NCI-H1105 (cell line): ENCODE measurements around the gene ARHGAP42.
"Not testable (repeated sequence)": the region's sequence is repeated elsewhere in the genome, so short reads cannot be mapped to it uniquely, and the experiment has no call there.

ENCODE experiments used
- DNase-seq: peaks from one replicate; lab custom pipeline; 2025; lab: John Stamatoyannopoulos, UW

Gene ARHGAP42

GRCh38 chr11:100687054-100687629 is at the start of gene ARHGAP42:
ARHGAP42 (plus strand) TSS chr11:100687288; CDS start chr11:100687679, 391 bp downstream.
- DNase-seq = no peak

GRCh38 chr11:100637706-100638105 is 49.4 kb upstream of the ARHGAP42 start:
- DNase-seq = no peak

DNA sequence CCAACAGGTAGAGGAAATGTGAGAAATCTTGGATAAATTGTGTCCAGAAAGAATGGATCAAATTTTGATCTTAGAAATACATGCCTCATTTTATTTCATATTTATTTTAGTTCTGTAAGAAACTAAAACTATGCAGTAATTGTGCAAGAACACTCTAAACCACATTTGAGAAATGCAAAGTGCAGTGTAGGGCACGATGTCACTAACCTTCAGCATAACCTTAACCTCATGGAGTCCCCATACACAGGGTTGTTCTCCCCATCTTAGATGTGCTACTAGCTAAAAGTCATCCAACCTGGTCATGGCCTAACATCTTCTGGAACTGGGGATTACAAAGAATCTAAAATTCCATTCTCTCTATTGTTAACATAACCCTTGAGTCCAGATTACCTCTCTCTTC is 48.4 kb upstream of the ARHGAP42 start:
- DNase-seq = no peak

GRCh38 chr11:100639140-100639539 is 47.9 kb upstream of the ARHGAP42 start:
- DNase-seq = no peak

DNA sequence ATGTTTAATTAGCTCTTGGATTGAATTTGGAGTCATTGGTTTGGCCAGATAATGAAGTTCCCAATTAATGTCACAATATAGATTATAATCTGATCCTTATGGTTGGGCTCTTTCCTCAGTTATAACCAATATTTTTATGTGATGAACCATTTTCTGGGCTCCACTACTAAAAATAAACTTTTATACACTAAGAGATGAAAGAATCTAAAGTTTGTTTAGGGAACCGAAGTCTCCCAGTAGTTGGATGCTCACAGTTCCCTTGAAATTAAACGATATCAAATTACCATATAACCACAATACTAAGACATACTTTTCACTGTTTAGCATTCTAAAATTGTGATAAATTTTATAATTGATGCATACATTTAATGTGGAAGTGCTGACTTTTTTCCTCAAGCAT is 47.0 kb upstream of the ARHGAP42 start:
- DNase-seq = no peak

DNA sequence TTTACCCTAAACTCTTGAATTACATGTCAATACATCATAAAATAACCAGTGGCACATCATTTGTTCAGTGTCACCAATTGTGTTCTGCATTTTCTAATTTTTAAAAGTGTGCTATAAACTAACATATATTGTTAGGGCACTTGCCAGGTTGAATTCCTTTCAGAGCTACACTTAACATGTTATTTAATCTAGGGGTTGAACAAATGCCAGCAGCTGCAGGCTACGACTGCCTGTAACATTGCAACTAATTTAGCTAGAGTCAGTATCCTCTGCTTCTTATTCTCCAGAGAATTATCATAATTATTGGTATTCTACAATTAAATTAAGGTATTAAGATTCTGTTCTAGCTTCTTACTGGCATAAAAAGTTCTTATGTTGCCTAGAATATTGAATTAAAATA is 46.4 kb upstream of the ARHGAP42 start:
- peak; percentile 2 for DNase-seq

- DNase-seq = no peak
These were observed 45.6 kb upstream of the ARHGAP42 start for GRCh38 chr11:100641456-100641855.

- no peak for DNase-seq
These were observed 40.5 kb upstream of the ARHGAP42 start for GRCh38 chr11:100646545-100646944.

DNA sequence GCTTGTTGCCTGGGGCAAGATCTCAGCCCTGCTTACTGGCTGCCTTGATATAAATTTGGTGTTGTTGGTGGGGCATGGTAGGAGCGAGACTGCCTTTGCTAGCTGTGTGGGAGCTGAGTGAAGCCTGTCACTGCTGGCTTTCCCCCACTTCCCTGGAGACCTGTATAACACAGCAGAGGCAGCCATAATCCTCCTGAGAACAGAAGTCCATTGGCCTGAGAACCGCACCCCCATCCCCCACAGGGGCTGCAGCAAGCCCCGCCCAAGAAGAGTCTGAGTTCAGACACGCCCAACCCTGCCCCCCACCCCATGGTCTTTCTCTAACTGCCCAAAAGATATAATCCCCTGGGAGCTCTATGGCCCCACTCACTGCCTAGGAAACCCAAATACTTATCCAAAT is 39.2 kb upstream of the ARHGAP42 start:
- DNase-seq = no peak

DNA sequence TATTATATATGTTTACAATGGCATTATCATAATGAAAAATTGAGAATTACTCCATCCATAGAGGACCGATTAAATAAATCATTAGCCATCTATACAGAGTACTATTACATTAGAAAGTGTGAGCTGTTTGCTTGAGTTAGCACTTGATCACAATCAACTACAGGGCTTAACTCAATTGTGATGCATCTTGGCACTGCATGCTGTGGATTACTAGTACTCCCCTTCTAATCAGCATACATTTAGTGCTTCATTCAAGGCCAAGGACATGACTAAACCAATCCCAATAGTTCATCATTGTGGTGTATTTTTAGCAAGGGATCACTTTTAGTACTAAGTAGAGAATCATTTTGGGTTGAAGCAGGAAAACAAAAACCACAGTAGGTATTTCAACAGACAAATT is 23.5 kb upstream of the ARHGAP42 start:
- DNase-seq = no peak

- no peak for DNase-seq
These were observed 23.1 kb upstream of the ARHGAP42 start for GRCh38 chr11:100663996-100664395.

- DNase-seq = not testable (repeated sequence)
These were observed 20.3 kb upstream of the ARHGAP42 start for GRCh38 chr11:100666816-100667215.

GRCh38 chr11:100667449-100667848 is 19.6 kb upstream of the ARHGAP42 start:
- no peak for DNase-seq

GRCh38 chr11:100670140-100670539 is 16.9 kb upstream of the ARHGAP42 start:
- DNase-seq = no peak

DNA sequence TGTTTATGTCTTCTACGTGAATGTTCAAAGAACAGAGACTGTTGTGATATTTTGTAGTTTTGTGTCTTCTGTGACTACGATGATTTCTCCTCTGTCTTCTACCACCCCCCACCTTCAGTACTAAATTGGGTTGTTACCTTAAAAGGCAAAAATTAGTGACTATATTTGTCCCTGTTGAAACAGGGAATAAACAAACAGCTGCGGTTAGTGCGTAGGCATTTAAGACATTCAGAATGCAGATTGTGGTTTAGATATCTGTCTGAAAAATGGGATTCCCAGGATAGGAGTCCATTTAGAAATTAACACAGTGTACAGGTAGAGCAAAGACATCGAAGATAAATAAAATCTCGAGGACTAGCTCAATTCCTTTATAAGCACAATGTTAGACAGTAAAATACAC is 15.6 kb upstream of the ARHGAP42 start:
- no peak for DNase-seq

GRCh38 chr11:100672498-100673033 is 14.5 kb upstream of the ARHGAP42 start:
- DNase-seq = no peak

DNA sequence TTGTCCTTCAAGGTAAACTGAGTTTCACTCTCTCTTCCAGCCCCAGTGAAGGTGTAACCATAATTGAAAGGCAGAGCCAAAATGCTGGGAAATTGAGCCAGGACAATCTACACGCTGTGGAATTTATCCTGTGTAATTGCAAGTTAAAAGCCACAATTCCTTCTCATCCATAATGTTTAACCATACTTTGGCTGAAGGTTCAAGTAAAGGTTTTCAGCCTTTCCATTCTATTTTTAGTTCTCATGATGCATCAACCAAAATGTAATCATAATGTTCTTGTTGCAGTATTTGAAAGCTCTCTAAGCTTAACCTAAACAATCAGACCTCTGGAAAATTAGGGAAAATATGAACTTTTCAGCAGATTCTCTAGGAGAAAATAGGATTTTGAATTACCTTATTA is 14.0 kb upstream of the ARHGAP42 start:
- DNase-seq = no peak

DNA sequence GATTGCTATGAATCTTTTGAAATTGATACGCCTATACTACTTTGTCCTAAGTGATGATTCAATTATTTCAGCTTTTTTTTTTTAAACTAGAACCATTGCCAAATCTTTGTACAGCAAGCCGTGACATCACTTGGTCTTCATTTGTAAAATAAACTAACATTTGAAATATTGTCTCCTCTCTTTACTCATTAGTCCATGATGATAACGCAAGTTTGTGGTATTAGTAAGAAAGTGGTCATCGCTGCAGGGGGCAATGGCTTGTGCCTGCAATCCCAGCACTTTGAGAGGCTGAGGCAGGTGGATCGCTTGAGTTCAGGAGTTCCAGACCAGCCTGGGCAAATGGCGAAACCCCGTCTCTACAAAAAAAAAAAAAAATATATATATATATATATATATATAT is 12.9 kb upstream of the ARHGAP42 start:
- DNase-seq = no peak

DNA sequence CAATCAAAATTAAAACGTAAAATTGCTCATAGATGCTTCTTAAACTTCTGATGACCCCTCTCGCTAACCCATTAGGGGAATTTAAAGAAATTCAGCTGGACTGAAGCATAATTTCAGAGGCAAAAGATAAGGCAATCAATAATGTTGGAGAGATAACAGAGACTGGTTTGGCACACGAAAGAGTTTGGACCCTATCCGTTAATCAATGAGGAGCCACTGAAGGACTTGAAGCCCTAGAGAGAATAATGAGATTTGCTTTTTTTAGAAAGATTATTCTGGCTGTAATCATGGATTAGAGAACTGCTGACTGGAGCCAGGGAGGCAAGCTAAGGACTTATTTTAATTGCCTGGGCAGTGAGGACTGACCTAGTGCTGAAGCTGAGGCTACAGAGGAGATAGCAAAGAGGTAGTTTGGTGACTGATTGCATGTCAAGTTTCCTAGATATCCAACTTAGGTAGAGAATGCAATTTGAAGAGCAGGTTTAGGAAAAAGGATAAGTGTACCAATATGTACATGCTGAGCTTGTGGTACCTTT is 11.9 kb upstream of the ARHGAP42 start:
- no peak for DNase-seq

- DNase-seq = no peak
These were observed 10.2 kb upstream of the ARHGAP42 start for GRCh38 chr11:100676901-100677300.

DNA sequence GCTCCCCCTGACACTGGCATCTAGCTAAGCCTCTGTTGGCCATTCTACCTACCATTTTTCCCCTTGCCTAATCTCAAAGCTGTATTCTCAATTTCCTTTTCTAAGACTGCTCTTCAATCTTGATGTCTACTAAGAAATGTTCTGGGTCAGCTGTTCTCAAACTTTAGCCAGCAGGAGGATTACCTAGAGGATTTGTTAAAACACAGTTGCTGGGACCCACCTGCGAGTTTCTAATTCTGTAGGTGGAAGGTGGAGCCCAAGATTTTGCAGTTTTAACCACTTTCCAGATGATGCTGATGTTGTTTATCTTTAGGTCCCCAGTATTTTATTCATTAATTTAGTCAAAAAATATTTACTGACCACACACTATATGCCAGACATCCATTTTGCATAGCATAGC is 9.3 kb upstream of the ARHGAP42 start:
- DNase-seq = no peak

- no peak for DNase-seq
These were observed 7.0 kb upstream of the ARHGAP42 start for GRCh38 chr11:100680070-100680469.

GRCh38 chr11:100681064-100681502 is 6.0 kb upstream of the ARHGAP42 start:
- no peak for DNase-seq
